Adipose tissue (tissue), 3 donors: ENCODE data around the gene XRCC1. TPM values are rescaled to one million over a fixed set of nuclear protein-coding genes. Genes with fewer than 3 reads are reported as not detected.
"Not testable (repeated sequence)": the region's sequence is repeated elsewhere in the genome, so short reads cannot be mapped to it uniquely, and the experiment has no call there.

Source experiments
- H3K27ac ChIP-seq: one replicate; pipeline ENCODE4 v1.5.1; 2013; ENCODE audit warnings: low read depth, low read length
- WGBS, 3 donors: extraction: QIAGEN DNeasy Blood & Tissue Kit; methylation state at CpG; one replicate each; pipeline ENCODE4 v1.1.7; 2013; 5-methylcytosine and 5-hydroxymethylcytosine counted together
- polyA plus RNA-seq, 3 donors: library from polyadenylated mRNA; stranded (reverse); fragments of 200-250 nt; gene quantifications; one replicate each; pipeline ENCODE4 v1.2.3, GENCODE V29; 2013
- donor health status: healthy with polysubstance abuse.
- donor health status: Bipolar disorder and iron deficiency.
- donor health status: healthy.

Gene XRCC1
- polyA plus RNA-seq, 3 donors, result 13.6 to 18.6 (median 14.2) TPM

DNA sequence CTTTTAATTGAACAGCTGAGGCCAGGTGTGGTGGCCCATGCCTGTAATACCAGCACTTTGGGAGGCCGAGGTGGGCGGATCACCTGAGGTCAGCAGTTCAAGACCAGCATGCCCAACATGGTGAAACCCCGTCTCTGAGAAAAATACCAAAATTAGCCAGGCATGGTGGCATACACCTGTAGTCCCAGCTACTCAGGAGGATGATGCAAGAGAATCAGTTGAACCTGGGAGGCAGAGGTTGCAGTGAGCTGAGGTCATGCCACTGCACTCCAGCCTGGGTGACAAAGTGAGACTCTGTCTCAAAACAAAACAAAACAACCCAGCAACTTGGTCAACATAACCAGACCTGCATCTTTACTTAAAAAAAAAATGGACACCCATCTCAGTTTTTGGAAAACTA lies 11.7 kb upstream of the XRCC1 start:
- WGBS, 3 donors, result 96 to 100% (median 97%) methylated on average over 3 of the region's 3 CpGs
- not testable (repeated sequence) for H3K27ac ChIP-seq

DNA sequence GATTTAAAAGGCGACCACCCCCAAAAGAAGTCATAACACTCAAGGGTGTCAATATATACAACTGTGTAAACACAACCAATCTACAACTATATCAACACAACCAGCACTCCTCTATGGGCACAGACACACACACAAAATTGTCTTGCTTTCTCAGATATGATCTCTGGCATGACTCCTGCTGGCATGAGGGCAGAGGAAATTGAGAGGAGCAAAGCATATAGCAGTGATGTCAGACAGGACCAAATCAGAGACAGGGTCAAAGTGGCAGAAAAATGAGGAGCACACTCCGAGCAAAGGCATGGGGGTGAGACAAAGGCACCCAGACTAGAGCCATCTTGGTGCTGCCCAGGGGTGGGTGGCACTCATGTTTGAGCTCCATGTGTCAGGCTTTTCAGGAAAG lies 11.0 kb upstream of the XRCC1 start:
- WGBS, 3 donors, result 70 to 94% (median 87%) methylated on average over 2 of the region's 2 CpGs
- H3K27ac ChIP-seq, result no peak overlapping the region

GRCh38 chr19:43584484-43584883 lies 9.2 kb upstream of the XRCC1 start:
- WGBS, 3 donors, result 64 to 98% (median 96%) methylated on average over 1 of the region's 1 CpG
- H3K27ac ChIP-seq, result no peak overlapping the region

DNA sequence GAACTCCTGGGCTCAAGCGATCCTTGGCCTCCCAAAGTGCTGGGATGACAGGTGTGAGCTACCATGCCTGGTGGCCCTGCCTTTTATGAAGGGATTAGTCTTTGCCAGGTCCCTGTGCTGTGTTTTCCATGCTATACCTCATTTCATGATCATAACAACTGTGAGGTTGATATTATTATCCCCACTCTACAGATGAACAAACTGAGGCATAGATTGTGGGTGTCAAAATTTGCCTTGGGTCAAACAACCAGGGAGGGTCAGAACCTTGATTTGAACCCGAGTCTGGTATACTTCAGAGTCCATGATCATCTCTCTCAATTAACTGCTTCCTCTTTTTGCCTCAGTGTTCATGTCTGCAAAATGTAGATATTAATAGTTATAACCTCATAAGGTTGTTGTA lies 7.2 kb upstream of the XRCC1 start:
- H3K27ac ChIP-seq, result no peak overlapping the region
- WGBS, 3 donors, result 87 to 97% (median 92%) methylated on average over 2 of the region's 2 CpGs

- WGBS, 3 donors, result 56 to 71% (median 63%) methylated on average over 7 of the region's 7 CpGs
- H3K27ac ChIP-seq, result no peak overlapping the region
These were observed 6.1 kb upstream of the XRCC1 start for GRCh38 chr19:43581467-43581866.

DNA sequence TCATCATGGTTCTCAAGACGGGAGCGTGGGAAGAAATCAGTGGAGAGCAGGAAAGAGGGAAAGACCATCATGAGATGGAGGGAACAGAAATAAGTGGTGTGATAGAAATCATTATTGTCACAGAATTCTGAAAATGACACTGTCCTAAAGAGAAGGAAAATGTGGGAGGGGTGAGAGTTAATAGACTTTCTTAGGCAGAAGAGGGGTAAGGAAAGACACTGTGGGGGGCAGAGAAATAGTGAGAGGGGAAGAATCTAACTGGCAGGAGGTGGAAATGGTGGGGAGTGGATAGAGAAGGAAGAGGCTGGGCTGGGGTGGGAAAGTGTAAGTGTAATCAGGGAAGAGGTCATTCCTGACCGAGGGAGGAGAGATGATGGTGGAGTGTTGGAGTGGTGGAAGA lies 3.5 kb upstream of the XRCC1 start:
- no peak overlapping the region for H3K27ac ChIP-seq
- 71 to 86% (median 81%) methylated on average over 3 of the region's 3 CpGs for WGBS, 3 donors

DNA sequence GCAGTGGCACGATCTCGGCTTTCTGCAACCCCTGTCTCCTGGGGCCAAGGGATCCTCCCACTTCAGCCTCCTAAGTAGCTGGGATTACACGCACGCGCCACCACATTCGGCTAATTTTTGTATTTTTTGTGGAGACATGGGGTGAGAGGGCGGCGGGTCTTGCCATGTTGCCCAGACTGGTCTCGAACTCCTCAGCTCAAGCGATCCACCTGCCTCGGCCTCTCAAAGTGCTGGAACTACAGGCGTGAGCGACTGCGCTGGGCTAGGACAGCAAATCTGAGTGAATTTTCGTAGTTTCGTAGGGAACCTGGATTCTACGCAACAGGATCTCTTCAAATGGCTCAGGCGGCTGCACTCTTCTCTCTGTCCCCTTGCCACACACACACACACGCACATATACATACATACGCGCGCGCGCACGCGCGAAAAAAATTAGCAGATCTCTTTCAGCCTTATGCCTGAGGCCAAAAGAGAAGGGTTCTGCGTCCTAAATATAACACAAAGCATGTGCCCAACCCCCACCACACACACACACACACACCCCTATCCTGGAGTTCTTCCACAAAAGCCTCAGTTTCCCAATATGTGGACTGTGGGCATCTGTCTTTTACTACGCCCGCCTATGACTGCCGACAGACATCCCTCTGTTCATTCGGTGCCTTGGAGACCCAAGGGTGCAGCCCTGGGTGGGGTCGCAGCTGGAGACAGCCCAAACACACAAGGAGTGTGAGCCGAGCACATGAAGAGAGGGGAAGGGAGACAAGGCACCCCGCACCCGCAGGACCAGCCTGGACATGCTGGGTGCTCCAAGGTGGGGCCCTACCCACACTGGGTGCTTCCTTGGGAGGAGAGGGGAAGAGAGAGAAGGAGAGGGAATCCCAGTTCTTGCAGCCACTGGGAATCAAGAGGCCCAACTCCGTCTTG lies 890 bp upstream of the XRCC1 start:
- no peak overlapping the region for H3K27ac ChIP-seq
- 61 to 70% (median 69%) methylated on average over 37 of the region's 37 CpGs for WGBS, 3 donors

GRCh38 chr19:43574424-43575155 lies 737 bp downstream of the XRCC1 start:
- 29 to 33% (median 31%) methylated on average over 12 of the region's 12 CpGs for WGBS, 3 donors
- H3K27ac ChIP-seq, result no peak overlapping the region

DNA sequence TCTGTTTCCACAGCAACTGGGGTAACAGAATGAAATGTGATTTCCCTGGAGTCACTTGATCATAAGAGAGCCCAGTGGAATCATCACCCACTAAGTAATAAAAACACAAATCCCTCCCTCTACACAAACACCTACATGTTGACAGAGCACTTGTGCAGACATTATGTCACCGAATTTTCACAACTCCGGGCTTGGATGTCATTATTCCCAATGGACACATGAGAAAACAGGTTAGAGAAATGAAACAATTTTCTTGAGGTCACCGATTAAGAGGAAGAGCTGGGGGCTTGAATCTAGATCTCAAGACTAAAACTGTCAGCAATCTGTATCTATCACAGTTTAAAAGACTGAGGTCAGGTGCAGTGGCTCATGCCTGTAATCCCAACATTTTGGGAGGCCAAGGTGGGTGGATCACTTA lies 3.1 kb downstream of the XRCC1 start:
- H3K27ac ChIP-seq, result no peak overlapping the region
- WGBS, 3 donors, result 76 to 88% (median 78%) methylated on average over 3 of the region's 3 CpGs

GRCh38 chr19:43570174-43570791 lies 5.0 kb downstream of the XRCC1 start:
- no peak overlapping the region for H3K27ac ChIP-seq
- 84 to 91% (median 90%) methylated on average over 5 of the region's 5 CpGs for WGBS, 3 donors

DNA sequence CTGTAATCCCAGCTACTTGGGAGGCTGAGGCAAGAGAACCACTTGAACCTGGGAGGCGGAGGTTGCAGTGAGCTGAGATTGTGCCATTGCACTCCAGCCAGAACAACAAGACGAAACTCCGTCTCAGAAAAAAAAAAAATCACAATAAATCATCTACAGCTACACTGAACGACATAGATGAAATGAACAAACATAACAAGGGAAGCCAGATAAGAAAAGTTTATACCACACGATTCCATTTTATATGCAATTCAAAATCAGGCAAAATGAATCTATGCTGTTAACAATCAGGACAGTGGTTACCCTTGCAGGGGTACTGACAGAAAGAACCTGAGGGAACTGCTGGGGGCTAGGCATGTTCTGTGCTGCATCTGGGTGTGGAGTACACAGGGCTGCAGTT lies 5.7 kb downstream of the XRCC1 start:
- H3K27ac ChIP-seq, result no peak overlapping the region
- 68 to 89% (median 85%) methylated on average over 5 of the region's 5 CpGs for WGBS, 3 donors

DNA sequence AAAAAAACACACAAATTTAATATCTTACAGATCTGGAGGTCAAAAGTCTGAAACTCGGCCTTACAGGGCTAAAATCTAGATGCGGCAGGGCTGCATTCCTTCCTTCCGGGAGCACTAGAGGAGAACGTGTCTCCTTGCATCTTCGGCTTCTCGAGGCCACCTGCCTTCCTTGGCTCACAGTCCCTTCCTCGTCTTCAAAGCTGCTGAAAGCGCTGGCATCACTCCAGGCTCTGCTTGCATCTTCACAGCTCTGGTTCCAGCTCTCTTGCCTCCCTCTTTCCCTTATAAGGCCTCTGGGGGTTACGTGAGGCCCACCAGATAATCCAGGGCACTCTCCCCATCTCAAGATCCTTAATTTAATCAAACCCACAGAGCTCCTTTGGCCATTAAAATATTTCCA lies 10.5 kb downstream of the XRCC1 start:
- no peak overlapping the region for H3K27ac ChIP-seq
- WGBS, 3 donors, result 63 to 83% (median 70%) methylated on average over 9 of the region's 9 CpGs

DNA sequence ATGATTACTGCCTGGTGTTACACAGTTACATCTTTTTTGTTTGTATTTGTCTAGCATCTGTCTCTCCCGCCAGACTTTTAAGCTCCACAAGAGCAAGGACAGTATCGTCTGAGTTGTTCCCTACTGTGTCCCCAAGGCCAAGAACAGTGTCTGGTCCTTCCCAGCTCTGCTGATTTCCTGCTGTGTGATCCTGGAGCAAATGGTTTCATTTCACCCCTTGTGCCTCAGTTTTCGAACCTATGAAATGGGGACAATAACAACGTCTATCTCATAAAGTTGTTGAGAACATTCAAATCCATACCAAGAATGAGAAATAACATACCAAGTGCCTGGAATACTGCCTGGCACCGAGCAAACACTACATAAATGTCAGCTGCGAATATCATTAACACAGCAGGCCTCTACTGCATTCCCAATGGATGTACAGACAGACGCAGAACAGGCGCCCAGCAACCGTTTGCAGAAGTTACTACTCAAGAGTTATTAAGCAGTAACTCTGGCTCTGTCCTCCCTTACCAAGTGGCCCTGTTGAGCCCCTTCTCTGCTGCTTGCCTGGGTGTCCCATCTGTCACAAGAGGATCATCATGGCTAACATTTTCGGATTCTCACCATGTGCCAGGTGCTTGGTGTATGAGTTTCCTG lies 11.4 kb downstream of the XRCC1 start:
- WGBS, 3 donors, result 83 to 93% (median 91%) methylated on average over 10 of the region's 10 CpGs

GRCh38 chr19:43562698-43563241 lies 12.6 kb downstream of the XRCC1 start:
- 35 to 69% (median 51%) methylated on average over 14 of the region's 14 CpGs for WGBS, 3 donors
- H3K27ac ChIP-seq, result peak overlapping the region; percentile 26

More for the DNA sequence above, 11.4 kb downstream of the XRCC1 start:
- H3K27ac ChIP-seq, result no peak overlapping the region

DNA sequence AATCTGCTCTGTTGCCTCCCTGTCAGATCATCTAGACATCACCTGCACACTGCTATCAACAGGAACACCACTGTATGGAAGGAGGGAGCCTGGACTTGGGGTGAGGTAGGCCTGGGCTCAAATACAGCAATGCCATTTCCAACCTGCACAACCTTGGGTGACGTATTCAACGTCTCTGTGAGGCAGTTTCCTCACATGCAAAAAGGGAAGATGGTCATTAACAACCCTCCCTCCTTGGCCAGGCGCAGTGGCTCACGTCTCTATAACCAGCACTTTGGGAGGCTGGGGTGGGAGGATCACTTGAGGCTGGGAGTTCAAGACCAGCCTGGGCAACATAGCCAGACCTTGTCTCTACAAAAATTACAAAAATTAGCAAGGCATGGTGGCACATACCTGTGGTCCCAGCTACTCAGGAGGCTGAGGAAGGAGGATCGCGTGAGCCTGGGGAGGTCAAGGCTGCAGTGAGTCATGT lies 13.1 kb downstream of the XRCC1 start:
- 52 to 85% (median 60%) methylated on average over 6 of the region's 6 CpGs for WGBS, 3 donors

GRCh38 chr19:43561139-43561970 lies 14.0 kb downstream of the XRCC1 start:
- H3K27ac ChIP-seq, result no peak overlapping the region
- WGBS, 3 donors, result 92 to 94% (median 93%) methylated on average over 12 of the region's 12 CpGs

More for the DNA sequence above, 13.1 kb downstream of the XRCC1 start:
- no peak overlapping the region for H3K27ac ChIP-seq

GRCh38 chr19:43560687-43561086 lies 14.6 kb downstream of the XRCC1 start:
- 79 to 87% (median 84%) methylated on average over 6 of the region's 6 CpGs for WGBS, 3 donors
- H3K27ac ChIP-seq, result no peak overlapping the region
